Thoracic aorta (tissue), 2 donors: ENCODE data around the gene MOAP1. TPM values are rescaled to one million over a fixed set of nuclear protein-coding genes. Genes with fewer than 3 reads are reported as not detected.

Experiments used
- ATAC-seq: fragments of 150-250 bp; one replicate; pipeline ENCODE4 v1.8.0; 2017; ENCODE audit warnings: low read depth; ENCODE audit not compliant: insufficient number of reproducible peaks, low FRiP score
- DNase-seq: peaks from one replicate; pipeline ENCODE4 v3.0.0-alpha.2; 2020; ENCODE audit warnings: low spot score
- H3K27ac ChIP-seq, 2 donors: fragments of 200-600 bp; sonication (generic); 1 replicate in 1 of 2; 2 replicates in 1 of 2; pipeline ENCODE4 v1.5.1; 2016; ENCODE audit warnings: mild to moderate bottlenecking in 2 of 2, moderate library complexity in 2 of 2
- H3K27me3 ChIP-seq: fragments of 200-600 bp; sonication (generic); replicated peaks from 2 replicates; pipeline ENCODE4 v1.6.0; 2016; ENCODE audit warnings: mild to moderate bottlenecking; ENCODE audit not compliant: insufficient read depth
- H3K36me3 ChIP-seq: fragments of 200-600 bp; sonication (generic); one replicate; pipeline ENCODE4 v1.5.1; 2016
- H3K4me1 ChIP-seq, 2 donors: fragments of 200-600 bp; sonication (generic); 1 replicate in 1 of 2; 2 replicates in 1 of 2; pipeline versions ENCODE4 v1.5.1 to v1.6.0; 2016; ENCODE audit warnings: low read depth in 2 of 2, mild to moderate bottlenecking in 1 of 2; ENCODE audit not compliant: control insufficient read depth in 1 of 2
- H3K4me3 ChIP-seq: fragments of 200-600 bp; sonication (generic); 2 replicates; pipeline ENCODE4 v1.5.1; 2016; ENCODE audit warnings: mild to moderate bottlenecking
- H3K9me3 ChIP-seq: fragments of 200-600 bp; sonication (generic); 2 replicates; pipeline ENCODE4 v1.5.1; 2016
- total RNA-seq, 2 donors: library from RNA; depleted of rRNA; stranded (reverse); fragments of >200 nt; gene quantifications; one replicate each; pipeline versions ENCODE4 v1.1.0 to v1.2.3, GENCODE V29; 2016
- TF ChIP-seq, protein P1 (sequence below): fragments of 200-600 bp; sonication (generic); IDR thresholded peaks from one replicate; pipeline ENCODE4 v1.5.1; 2019; ENCODE audit warnings: antibody characterized with exemption

MOAP1 gene
- total RNA-seq, 2 donors from 2014 or later: 26.0 to 28.6 TPM

GRCh38 chr14:93228550-93228949 is 43.9 kb upstream of the MOAP1 start:
- TF ChIP-seq, protein P1, sequence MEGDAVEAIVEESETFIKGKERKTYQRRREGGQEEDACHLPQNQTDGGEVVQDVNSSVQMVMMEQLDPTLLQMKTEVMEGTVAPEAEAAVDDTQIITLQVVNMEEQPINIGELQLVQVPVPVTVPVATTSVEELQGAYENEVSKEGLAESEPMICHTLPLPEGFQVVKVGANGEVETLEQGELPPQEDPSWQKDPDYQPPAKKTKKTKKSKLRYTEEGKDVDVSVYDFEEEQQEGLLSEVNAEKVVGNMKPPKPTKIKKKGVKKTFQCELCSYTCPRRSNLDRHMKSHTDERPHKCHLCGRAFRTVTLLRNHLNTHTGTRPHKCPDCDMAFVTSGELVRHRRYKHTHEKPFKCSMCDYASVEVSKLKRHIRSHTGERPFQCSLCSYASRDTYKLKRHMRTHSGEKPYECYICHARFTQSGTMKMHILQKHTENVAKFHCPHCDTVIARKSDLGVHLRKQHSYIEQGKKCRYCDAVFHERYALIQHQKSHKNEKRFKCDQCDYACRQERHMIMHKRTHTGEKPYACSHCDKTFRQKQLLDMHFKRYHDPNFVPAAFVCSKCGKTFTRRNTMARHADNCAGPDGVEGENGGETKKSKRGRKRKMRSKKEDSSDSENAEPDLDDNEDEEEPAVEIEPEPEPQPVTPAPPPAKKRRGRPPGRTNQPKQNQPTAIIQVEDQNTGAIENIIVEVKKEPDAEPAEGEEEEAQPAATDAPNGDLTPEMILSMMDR: no peak
- no peaks in the 10 kb centered on the region for H3K9me3 ChIP-seq
- peaks cover 3 to 11% of the 10 kb centered on the region in 2 donors for H3K4me1 ChIP-seq
- DNase-seq: no peak
- peaks cover 28% of the 10 kb centered on the region for H3K36me3 ChIP-seq
- no peak overlapping the region for H3K4me3 ChIP-seq
- H3K27ac ChIP-seq: no peak overlapping the region
- no peaks in the 10 kb centered on the region for H3K27me3 ChIP-seq
- ATAC-seq: no peak

GRCh38 chr14:93223565-93223964 is 38.9 kb upstream of the MOAP1 start:
- H3K27me3 ChIP-seq: no peaks in the 10 kb centered on the region
- no peaks in the 10 kb centered on the region for H3K4me1 ChIP-seq
- no peak overlapping the region for H3K27ac ChIP-seq
- DNase-seq: no peak
- H3K36me3 ChIP-seq: peaks cover 47% of the 10 kb centered on the region
- no peak for ATAC-seq
- H3K4me3 ChIP-seq: no peak overlapping the region
- no peaks in the 10 kb centered on the region for H3K9me3 ChIP-seq
- TF ChIP-seq, protein P1: no peak

DNA sequence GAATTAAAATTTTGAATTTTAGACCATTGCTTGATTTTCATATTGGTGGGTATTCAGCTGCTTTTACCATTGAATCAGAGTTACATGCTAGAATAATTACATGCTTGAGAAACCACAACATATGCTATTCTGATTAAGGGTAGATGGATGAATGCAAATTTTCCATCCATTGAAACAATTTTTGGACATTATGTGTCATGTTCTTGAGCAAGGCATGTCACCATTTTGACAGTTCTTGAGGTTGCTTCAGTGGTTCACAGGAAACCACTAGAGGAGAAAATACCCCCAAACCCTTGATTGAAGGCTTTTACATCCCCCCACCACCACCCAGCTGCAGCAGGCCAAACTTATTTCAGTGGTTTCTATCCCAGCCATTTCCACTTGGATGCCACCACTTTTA is 35.8 kb upstream of the MOAP1 start:
- no peak overlapping the region for H3K4me3 ChIP-seq
- H3K27me3 ChIP-seq: no peaks in the 10 kb centered on the region
- ATAC-seq (no peak), DNase-seq (no peak)
- H3K36me3 ChIP-seq: peaks cover 48% of the 10 kb centered on the region
- H3K4me1 ChIP-seq: no peaks in the 10 kb centered on the region
- H3K9me3 ChIP-seq: no peaks in the 10 kb centered on the region
- TF ChIP-seq, protein P1: no peak
- H3K27ac ChIP-seq: no peak overlapping the region

DNA sequence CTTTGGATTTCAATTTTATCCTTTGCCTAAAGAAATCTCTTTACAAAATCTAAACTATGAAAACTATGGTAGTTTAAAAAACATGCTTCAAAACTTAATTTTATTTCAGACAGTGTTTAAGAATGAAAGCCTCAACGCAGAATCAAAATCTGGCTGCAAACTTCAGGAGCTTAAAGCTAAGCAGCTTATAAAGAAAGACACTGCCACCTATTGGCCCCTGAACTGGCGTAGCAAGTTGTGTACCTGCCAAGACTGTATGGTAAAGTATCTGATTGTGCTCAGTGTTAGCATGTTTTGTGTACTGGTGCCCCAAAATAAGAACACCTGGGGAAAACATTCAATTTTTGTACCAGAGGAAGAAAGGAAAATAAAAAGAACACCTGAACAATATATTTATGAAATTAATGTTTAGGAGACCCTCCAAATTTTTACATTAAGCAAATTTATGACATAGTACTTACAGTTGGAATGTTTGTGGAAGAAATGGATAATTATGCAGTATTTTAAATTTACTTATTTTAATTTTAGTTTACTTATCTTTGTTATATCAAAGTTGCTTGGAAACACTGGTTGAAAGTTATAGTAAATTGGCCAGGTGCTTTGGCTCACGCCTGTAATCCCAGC is 34.5 kb upstream of the MOAP1 start:
- H3K4me3 ChIP-seq: no peak overlapping the region
- no peaks in the 10 kb centered on the region for H3K4me1 ChIP-seq
- H3K27ac ChIP-seq: no peak overlapping the region
- H3K27me3 ChIP-seq: no peaks in the 10 kb centered on the region
- TF ChIP-seq, protein P1: no peak
- ATAC-seq (no peak), DNase-seq (no peak)
- H3K9me3 ChIP-seq: no peaks in the 10 kb centered on the region
- H3K36me3 ChIP-seq: peaks cover 57% of the 10 kb centered on the region

DNA sequence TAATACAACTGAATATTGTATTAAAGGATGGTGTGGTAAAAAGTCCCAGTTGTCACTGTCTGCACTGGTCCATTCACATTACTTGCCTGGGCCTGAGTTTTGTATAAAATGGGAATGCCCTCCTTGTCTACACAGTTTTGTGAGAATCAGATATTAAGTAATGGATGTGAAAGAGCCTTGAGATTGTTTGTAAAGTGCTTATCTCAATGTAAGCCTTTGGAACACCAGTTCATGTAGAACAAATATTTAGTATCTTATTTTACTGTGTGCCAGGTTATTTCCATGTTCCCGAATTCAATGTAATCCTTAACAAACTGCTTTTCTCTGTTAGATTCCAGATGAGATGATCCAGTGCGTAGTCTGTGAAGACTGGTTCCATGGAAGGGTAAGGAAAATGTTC is 29.9 kb upstream of the MOAP1 start:
- Histone ChIP-seq H3K36me3 (peaks cover 47% of the 10 kb centered on the region), H3K4me1 (peaks cover 0 to 1% of the 10 kb centered on the region in 2 donors), H3K9me3 (no peaks in the 10 kb centered on the region), H3K4me3 (no peak overlapping the region), H3K27ac (no peak overlapping the region), H3K27me3 (no peaks in the 10 kb centered on the region)
- TF ChIP-seq, protein P1: no peak
- no peak for ATAC-seq
- DNase-seq: no peak
